Kidney glomerular epithelial cell (primary cell): ENCODE data around the gene DARS2.
A peak's percentile ranks its signal among the peaks of the same experiment; 100 is the strongest.
"Not testable (repeated sequence)": the region's sequence is repeated elsewhere in the genome, so short reads cannot be mapped to it uniquely, and the experiment has no call there.

Experiments used
- DNase-seq: peaks from one replicate; lab custom pipeline; 2025; lab: John Stamatoyannopoulos, UW

DARS2 gene

DNA sequence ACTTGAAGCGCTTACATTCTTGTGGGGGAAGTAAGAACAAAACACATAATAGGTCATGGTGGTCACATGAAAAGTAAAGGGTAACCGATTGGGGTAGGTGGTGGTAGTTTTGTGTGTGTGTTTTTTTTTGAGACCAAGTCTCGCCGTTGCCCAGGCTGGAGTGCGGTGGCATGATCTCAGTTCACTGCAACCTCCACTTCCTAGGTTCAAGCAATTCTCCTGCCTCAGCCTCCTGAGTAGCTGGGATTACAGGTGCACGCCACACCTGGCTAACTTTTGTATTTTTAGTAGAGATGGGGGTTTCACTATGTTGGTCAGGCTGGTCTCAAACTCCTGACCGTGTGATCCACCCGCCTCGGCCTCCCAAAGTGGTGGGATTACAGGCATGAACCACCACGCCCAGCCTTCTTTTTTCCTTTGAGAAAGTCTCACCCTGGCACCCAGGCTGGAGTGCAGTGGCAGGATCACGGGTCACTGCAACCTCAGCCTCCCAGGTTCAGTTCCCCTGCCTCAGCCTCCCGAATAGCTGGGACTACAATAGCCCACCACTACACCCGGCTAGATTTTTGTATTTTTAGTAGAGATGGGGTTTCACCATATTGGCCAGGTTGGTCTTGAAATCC, 37.8 kb downstream of the DARS2 start:
- not testable (repeated sequence) for DNase-seq

GRCh38 chr1:173862769-173863223, 38.3 kb downstream of the DARS2 start:
- DNase-seq: no peak

- DNase-seq: no peak
These were observed 39.0 kb downstream of the DARS2 start for GRCh38 chr1:173863224-173864161.

DNA sequence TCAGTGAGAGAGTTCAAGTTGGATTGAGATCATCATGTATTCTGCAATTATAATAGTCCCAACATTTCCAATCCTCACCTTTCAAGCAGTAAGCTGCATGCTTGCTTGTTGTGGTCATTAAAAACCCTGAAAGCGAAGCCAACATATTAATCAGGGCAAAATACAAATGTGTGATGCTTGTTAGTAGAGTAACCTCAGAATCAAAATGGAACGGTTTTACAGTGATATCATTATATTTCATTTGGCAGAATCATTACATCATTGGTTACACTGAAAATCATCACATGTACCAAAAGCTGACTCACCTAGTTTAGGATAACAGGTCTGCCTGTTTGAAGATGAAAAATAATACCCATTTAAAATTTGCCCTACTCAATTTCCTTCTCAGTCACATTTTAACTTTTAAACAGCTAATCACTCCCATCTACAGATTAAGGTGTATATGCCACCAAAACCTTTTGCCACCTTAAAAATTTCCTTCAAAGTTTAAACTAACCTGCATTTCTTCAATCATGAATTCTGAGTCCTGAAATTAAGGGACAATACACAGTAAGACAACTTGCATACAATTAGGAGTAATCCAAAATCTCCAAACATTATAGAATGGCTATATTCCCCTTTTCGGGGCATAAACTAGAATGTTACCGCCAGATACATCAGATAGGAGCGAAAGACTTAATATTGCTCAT, 39.9 kb downstream of the DARS2 start:
- DNase-seq: no peak

DNA sequence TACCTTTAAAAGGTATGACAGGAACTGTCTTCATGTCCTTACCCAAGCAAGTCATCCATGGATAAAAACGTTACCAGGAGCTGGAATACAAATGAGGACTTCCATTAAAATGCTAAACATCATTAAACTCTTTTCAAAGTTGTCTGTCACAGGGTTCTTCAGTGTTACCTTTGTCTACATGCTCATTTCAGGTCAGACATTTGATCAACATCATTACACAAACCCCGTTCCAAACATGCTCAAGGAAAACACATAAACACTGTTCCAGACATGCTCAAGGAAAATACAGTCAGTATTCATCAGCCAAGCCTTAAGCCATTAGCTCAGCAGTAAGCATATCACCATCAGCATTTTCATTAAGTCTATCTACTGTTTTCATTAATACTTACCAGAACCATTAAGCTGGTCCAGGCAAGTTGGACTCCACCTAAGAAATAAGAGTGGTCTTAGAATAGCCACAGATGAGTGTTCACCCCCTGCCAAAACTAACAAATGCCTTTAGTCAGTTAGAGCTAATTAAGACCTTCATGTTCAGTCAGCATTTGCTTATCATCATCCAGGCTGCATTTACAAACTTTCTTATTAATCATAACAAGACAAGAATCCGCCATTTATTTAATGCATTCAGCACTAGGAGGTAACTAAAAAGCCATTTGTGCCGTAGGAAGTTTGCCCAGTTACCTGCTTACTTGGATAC, 41.1 kb downstream of the DARS2 start:
- DNase-seq: no peak

DNA sequence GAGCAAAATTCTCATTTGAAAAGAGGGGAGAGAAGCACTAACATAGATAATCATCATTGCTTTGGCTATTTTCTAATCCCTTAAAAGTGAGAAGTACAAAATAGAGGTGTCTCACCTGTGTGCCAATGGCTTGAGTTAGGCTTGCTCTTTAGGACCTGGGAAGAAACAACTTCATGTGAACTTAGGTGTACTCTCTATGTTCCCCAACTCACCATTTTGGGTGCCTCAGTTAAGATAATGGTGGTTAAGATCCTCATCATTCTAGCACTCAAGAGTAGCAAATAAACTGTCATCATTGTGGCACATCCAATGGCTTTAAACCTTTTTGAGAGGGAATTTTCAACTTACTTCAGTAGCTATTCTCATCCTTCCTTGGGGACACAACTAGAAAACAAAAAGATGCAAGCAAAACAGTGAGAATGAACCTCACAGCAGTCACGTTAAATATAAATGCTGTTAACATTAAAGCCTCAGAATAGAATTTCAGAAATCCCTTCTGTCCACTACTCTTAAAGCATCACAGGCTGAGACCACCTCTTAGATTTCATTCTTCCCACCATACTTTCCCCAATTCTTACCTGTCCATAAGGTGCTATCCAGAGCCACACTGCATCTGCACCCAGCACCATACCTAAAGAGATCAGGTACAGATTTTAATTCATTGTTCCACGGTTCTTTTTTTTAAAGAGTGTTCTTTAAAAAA, 42.1 kb downstream of the DARS2 start:
- DNase-seq: no peak

GRCh38 chr1:173867141-173867752, 42.8 kb downstream of the DARS2 start:
- no peak for DNase-seq

- DNase-seq: peak; percentile 99
These were observed 43.3 kb downstream of the DARS2 start, which contains the start of gene GAS5 for GRCh38 chr1:173867753-173868265. Gene GAS5 (minus strand): TSS chr1:173867989.

DNA sequence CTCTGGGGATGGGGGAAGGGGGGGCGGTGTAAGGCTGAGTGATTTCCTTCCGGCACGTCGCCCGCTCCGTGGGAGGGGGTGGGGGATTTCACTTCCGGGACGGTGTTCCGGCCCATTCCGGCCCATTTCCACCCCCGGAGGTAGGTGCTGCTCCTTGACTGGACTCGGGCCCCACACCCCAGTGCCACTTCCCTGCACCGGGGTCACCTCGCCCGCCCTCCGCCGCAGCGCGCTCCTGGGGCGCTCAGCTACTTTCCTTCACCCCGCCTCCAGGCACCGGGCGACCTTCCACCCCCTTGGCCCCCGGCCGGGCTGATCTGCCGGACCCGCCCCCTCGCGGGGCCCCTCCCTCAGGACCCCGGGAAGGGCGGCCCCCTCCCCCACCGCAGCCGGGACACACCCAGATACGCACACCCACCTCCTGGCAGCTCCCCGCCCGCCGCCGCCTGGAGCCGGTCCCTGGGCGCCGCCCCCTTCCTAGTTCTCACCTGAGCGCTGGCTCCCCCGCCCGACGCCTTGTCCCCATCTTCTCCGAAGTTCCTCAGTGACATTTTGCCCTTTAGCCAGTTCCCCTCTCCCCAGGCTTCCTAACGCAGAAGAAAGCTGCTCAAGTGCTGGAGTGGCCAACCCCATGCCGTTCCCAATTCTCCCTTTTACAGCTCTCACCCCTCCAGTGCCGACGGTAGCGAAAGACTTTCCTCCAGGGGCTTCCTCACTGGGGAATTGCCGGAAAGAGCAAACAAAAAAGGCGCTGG, 44.0 kb downstream of the DARS2 start, which contains the start of gene ZBTB37:
ZBTB37 (plus strand) TSS at position 115 of the 755 bp plus-strand sequence. CDS start 1,846 bp downstream, outside the sequence.
- DNase-seq: peak; percentile 72

DNA sequence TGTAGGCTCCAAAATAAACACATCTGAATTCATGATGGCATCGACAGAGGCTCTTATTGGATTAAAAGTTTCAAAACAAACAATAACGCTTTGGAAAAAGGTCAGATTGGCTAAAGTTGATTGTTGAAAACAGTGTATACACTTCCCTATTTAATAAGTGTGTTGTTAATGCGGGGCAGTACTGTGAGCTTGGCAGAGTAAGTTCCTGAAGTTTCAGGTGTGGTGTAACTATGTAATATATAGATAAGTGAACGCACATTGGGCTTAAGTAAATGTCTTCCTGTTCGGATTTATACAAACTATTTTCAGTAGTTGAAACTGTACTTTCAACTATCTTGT, 44.5 kb downstream of the DARS2 start:
- DNase-seq: no peak

GRCh38 chr1:173870252-173871075, 46.0 kb downstream of the DARS2 start:
- DNase-seq: no peak

GRCh38 chr1:173871091-173871490, 46.6 kb downstream of the DARS2 start:
- DNase-seq: no peak

DNA sequence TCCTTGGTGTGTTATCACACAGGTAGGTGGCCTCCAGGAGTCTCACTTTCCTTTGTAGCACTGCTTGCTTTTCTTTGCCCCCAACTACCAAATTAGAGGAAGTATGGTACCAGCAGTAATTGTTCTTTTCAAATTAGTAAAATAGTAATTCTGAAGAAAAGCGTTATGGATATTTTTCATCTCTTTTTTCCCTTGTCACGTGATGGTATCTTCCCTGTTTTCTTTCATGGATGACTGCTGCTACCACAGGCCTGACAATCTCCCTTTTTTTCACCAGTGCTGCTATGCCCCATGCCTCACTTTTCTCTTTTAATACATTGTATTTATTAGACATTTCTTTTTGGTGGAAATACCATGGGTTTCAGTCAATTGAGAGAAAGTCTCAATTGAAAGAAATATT, 47.0 kb downstream of the DARS2 start:
- DNase-seq: no peak

DNA sequence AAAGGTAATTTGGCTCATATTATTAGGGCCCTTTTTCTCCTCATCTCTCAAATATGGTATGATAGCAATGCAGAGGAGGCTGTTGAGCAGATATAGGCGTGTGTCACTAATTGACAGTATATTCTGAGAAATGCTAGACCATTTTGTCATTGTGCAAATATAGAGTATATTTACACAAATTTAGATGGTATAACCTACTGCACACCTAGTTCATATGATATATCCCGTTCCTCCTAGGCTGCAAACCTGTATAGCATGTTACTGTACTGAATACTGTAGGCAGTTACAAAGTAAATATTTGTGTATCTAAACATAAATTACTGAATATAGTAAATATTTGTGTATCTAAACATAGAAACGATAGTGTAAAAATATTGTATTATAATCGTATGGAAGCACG, 52.3 kb downstream of the DARS2 start:
- DNase-seq: no peak

GRCh38 chr1:173878251-173878650, 53.8 kb downstream of the DARS2 start:
- no peak for DNase-seq

DNA sequence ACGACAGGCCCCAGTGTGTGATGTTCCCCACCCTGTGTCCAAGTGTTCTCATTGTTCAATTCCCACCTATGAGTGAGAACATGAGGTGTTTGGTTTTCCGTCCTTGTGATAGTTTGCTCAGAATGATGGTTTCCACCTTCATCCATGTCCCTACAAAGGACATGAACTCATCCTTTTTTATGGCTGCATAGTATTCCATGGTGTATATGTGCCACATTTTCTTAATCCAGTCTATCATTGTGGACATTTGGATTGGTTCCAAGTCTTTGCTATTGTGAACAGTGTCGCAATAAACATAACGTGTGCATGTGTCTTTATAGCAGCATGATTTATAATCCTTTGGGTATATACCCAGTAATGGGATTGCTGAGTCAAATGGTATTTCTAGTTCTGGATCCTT, 56.6 kb downstream of the DARS2 start:
- DNase-seq: not testable (repeated sequence)

GRCh38 chr1:173884701-173885100, 60.2 kb downstream of the DARS2 start:
- DNase-seq: no peak

DNA sequence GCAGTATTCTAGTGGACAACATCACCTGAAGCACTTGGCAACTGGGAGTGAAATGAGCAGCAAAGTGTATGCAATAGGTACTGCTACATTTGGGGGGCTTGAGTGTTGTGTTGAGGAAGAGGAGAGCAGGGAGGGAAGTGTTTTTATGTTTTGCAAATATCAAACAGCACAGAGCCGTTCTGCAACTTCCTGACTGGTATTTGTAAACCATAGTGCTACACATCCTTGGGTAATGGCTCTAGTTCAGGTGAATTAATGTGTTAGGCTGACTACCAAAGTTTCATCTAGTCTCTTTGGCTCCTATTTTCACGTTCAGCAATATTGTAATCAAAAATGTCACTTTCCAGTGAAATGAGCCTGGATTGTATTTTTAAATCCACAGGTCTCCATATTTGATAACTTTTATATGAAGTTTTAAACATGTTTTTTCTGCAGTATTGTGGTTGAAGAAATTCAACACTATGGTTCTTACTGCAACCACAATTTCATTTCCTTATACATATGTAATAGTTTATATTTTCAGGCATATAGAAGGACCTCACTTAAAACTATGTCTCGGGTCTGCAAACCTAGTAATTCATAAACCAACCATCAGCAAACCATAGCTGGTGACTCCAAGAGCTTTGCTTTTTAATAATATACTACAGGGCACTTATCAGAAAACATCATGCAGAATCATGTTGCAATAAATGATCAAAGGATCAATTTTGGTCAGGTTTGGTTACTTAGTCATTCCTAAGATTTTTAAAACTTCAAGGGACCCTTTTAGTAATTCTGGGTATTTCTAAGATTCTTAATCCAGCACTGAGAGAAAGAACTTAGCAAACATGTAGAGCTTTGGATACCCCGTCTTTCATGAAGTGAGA, 62.5 kb downstream of the DARS2 start:
- no peak for DNase-seq
